NCI-H1105 (cell line): ENCODE measurements around the gene PSG1.
A peak's percentile ranks its signal among the peaks of the same experiment; 100 is the strongest.
"Not testable (repeated sequence)": the region's sequence is repeated elsewhere in the genome, so short reads cannot be mapped to it uniquely, and the experiment has no call there.

Experiments used
- DNase-seq: peaks from one replicate; lab custom pipeline; 2025; lab: John Stamatoyannopoulos, UW

PSG1 gene

GRCh38 chr19:42879613-42880012, at the start of gene PSG1:
TSS of gene PSG1 (minus strand) at chr19:42879713. CDS start at chr19:42879581, 132 bp downstream.
- DNase-seq, result no peak

GRCh38 chr19:42928896-42929295, 49.4 kb upstream of the PSG1 start:
- DNase-seq, result no peak

- DNase-seq, result no peak
Measured at GRCh38 chr19:42926781-42927180, 47.3 kb upstream of the PSG1 start.

- peak; percentile 10 for DNase-seq
Measured at GRCh38 chr19:42923106-42923505, 43.6 kb upstream of the PSG1 start.

- DNase-seq, result not testable (repeated sequence)
Measured at GRCh38 chr19:42920971-42921370, 41.5 kb upstream of the PSG1 start.

GRCh38 chr19:42919757-42920079, 40.2 kb upstream of the PSG1 start:
- DNase-seq, result no peak

GRCh38 chr19:42919070-42919756, 39.7 kb upstream of the PSG1 start:
- DNase-seq, result not testable (repeated sequence)

- DNase-seq, result not testable (repeated sequence)
Measured at GRCh38 chr19:42918377-42919069, 39.0 kb upstream of the PSG1 start.

GRCh38 chr19:42917634-42918033, 38.1 kb upstream of the PSG1 start, which contains the start of gene PSG6:
TSS of gene PSG6 (minus strand) at chr19:42917894. CDS start at chr19:42917792, 102 bp downstream.
- DNase-seq, result not testable (repeated sequence)

GRCh38 chr19:42916931-42917330, 37.4 kb upstream of the PSG1 start:
- not testable (repeated sequence) for DNase-seq

GRCh38 chr19:42913516-42913915, 34.0 kb upstream of the PSG1 start:
- not testable (repeated sequence) for DNase-seq

- DNase-seq, result not testable (repeated sequence)
Measured at GRCh38 chr19:42912941-42913340, 33.4 kb upstream of the PSG1 start.

- DNase-seq, result not testable (repeated sequence)
Measured at GRCh38 chr19:42911731-42912130, 32.2 kb upstream of the PSG1 start.

GRCh38 chr19:42906162-42906561, 26.6 kb upstream of the PSG1 start:
- not testable (repeated sequence) for DNase-seq

- DNase-seq, result not testable (repeated sequence)
Measured at GRCh38 chr19:42900561-42900960, 21.0 kb upstream of the PSG1 start.

GRCh38 chr19:42899674-42900073, 20.2 kb upstream of the PSG1 start:
- DNase-seq, result not testable (repeated sequence)

- not testable (repeated sequence) for DNase-seq
Measured at GRCh38 chr19:42899110-42899509, 19.6 kb upstream of the PSG1 start.

- not testable (repeated sequence) for DNase-seq
Measured at GRCh38 chr19:42898656-42899055, 19.1 kb upstream of the PSG1 start.

GRCh38 chr19:42897729-42898128, 18.2 kb upstream of the PSG1 start:
- not testable (repeated sequence) for DNase-seq

- DNase-seq, result not testable (repeated sequence)
Measured at GRCh38 chr19:42890446-42890845, 10.9 kb upstream of the PSG1 start.

- not testable (repeated sequence) for DNase-seq
Measured at GRCh38 chr19:42887876-42888445, 8.4 kb upstream of the PSG1 start.

GRCh38 chr19:42882730-42883129, 3.2 kb upstream of the PSG1 start:
- not testable (repeated sequence) for DNase-seq

- DNase-seq, result not testable (repeated sequence)
Measured at GRCh38 chr19:42882010-42882409, 2.5 kb upstream of the PSG1 start.
